ENCODE results near the gene MFSD8. TPM values are rescaled to one million over a fixed set of nuclear protein-coding genes. Genes with fewer than 3 reads are reported as not detected.
"Not testable (repeated sequence)": the region's sequence is repeated elsewhere in the genome, so short reads cannot be mapped to it uniquely, and the experiment has no call there.

The MFSD8 gene
- total RNA-seq, 1 experiment from 2014 or later = 17.6 TPM

GRCh38 chr4:127964426-127965061 is 429 bp downstream of the MFSD8 start:
- Mint-ChIP-seq H3K4me1 (peaks cover 14% of the 10 kb centered on the region), H3K36me3 (peaks cover 11% of the 10 kb centered on the region), H3K27ac (peak overlapping the region; percentile 97), H3K4me3 (peak overlapping the region; percentile 91)
- peak; percentile 56; the same call in 1 of the 2 replicates for TF ChIP-seq FOXP1 (CRISPR knock-in tag; IDR thresholded peaks at IDR 0.05; ENCODE audit: borderline replicate concordance)
- 0 out of 2 replicates have a peak, but pooled peaks have one; percentile 28 for TF ChIP-seq TP53 (CRISPR knock-in tag; IDR thresholded peaks at IDR 0.05)
- TF ChIP-seq AFF4 (CRISPR knock-in tag; IDR thresholded peaks at IDR 0.05; ENCODE audit: borderline replicate concordance) = peak; percentile 12; the same call in 1 of the 2 replicates
- ChIA-PET POLR2A (interaction anchor here (0.7 to 2.8 kb wide), 8 partner anchors 51 to 183 kb away, joined by 3 to 53 read pairs (median 6); partner anchors contain the start of genes HSPA4L, LARP1B and PLK4), CTCF (interaction anchor here (0.8 to 2.6 kb wide), 9 partner anchors 31 to 182 kb away, joined by 3 to 35 read pairs (median 4); partner anchors contain the start of gene HSPA4L)
- ATAC-seq = peak; percentile 10; the same call in 1 of the 2 replicates
- DNase-seq (ENCODE audit: low spot score); H3K27me3 Mint-ChIP-seq (ENCODE audit: low read depth); H3K9me3 Mint-ChIP-seq: not testable (repeated sequence)

GRCh38 chr4:127963633-127964398 is 1.2 kb downstream of the MFSD8 start:
- not testable (repeated sequence) for ATAC-seq; H3K27me3 Mint-ChIP-seq (ENCODE audit: low read depth); H3K9me3 Mint-ChIP-seq; DNase-seq (ENCODE audit: low spot score)
- Mint-ChIP-seq H3K4me3 (peak overlapping the region; percentile 76), H3K4me1 (peaks cover 14% of the 10 kb centered on the region), H3K27ac (peak overlapping the region; percentile 84; the same call in 1 of the 2 replicates), H3K36me3 (peaks cover 11% of the 10 kb centered on the region)
- ChIA-PET POLR2A (interaction anchor here (0.7 to 2.8 kb wide), 3 partner anchors 51 to 97 kb away, joined by 3 to 53 read pairs (median 11); partner anchors contain the start of gene LARP1B), CTCF (interaction anchor here (1.4 to 2.6 kb wide), 2 partner anchors 87 to 102 kb away, joined by 4 to 35 read pairs; no protein-coding TSS in a partner anchor)
- TF ChIP-seq NFYB (CRISPR knock-in tag; conservative IDR thresholded peaks at IDR 0.05; ENCODE audit: low read depth) = peak; percentile 68

- H3K36me3 Mint-ChIP-seq = peaks cover 12% of the 10 kb centered on the region
- no peak overlapping the region for H3K4me3 Mint-ChIP-seq
- ChIA-PET POLR2A (no interaction called here), CTCF (no interaction called here)
- no peaks in the 10 kb centered on the region for H3K27me3 Mint-ChIP-seq (ENCODE audit: low read depth)
- TF ChIP-seq ATF2 (CRISPR knock-in tag; IDR thresholded peaks at IDR 0.05; ENCODE audit: borderline replicate concordance, low read depth) (no peak), PREB (CRISPR knock-in tag; IDR thresholded peaks at IDR 0.05; ENCODE audit: borderline replicate concordance) (no peak), AR (CRISPR knock-in tag; IDR thresholded peaks at IDR 0.05) (no peak), TCF7 (CRISPR knock-in tag; IDR thresholded peaks at IDR 0.05; ENCODE audit: low read depth) (no peak), ATF1 (CRISPR knock-in tag; IDR thresholded peaks at IDR 0.05) (no peak), TP53 (CRISPR knock-in tag; IDR thresholded peaks at IDR 0.05) (no peak), CTCF (IDR thresholded peaks at IDR 0.05) (no peak), MYBL2 (CRISPR knock-in tag; IDR thresholded peaks at IDR 0.05) (no peak), ZNF263 (CRISPR knock-in tag; IDR thresholded peaks at IDR 0.05; ENCODE audit: low read depth) (no peak), FOXJ3 (CRISPR knock-in tag; IDR thresholded peaks at IDR 0.05; ENCODE audit: borderline replicate concordance) (no peak), NR1H2 (CRISPR knock-in tag; IDR thresholded peaks at IDR 0.05) (no peak), JAZF1 (CRISPR knock-in tag; IDR thresholded peaks at IDR 0.05) (no peak)
- no peaks in the 10 kb centered on the region for H3K9me3 Mint-ChIP-seq
- DNase-seq (ENCODE audit: low spot score) (no peak), ATAC-seq (no peak)
- peaks cover 6% of the 10 kb centered on the region for H3K4me1 Mint-ChIP-seq
- H3K27ac Mint-ChIP-seq = no peak overlapping the region
Observed at GRCh38 chr4:127959794-127960193, 5.2 kb downstream of the MFSD8 start.

All from WTC11 (cell line).